ENCODE results near the gene FAM200C. TPM values are rescaled to one million over a fixed set of nuclear protein-coding genes. Genes with fewer than 3 reads are reported as not detected.

FAM200C gene
- total RNA-seq, 1 experiment from 2014 or later = 4.2 TPM

DNA sequence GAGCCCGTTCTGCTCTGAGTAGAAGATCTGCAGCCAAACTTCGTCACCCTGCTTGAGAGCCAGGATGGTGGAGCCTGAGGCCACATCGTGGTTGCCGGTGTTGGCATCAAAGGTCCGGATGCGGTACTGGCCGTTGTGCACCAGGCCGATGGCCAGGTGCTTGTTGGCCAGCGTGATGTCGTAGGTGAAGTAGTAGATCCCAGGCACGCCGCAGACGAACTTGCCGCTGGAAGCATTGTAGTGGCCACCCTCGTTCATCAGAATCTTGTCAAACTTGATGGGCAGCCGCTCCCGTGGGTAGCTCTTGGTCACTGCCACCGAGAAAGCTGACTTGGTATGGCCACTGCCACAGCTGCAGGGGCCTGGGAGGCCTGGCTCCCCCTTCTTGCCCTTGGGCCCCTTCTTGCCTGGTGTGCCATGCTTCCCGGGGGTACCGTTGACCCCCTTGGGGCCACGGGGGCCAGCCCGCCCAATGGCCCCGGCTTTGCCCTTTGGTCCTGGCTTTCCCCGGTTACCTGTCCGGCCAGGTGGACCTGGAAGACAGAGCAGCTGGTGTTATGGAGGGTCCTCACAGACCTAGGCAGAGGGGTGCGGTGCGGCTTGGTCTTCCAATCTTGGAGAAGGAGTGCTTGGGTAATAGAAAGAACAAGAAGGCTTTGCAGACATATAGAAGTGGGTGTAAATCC is 50.5 kb downstream of the FAM200C start (continued):
- TF ChIP-seq CTCF (IDR thresholded peaks at IDR 0.05 in 2 of 3, conservative IDR thresholded peaks at IDR 0.05 in 1 of 3; ENCODE audit: borderline replicate concordance in 1 of 3, insufficient read depth in 1 of 3, low read depth in 2 of 3, low read length in 2 of 3) (no peak), FOSL1 (IDR thresholded peaks at IDR 0.05; ENCODE audit: low read depth) (no peak), RAD21 (IDR thresholded peaks at IDR 0.05; ENCODE audit: low read depth) (no peak)

DNA sequence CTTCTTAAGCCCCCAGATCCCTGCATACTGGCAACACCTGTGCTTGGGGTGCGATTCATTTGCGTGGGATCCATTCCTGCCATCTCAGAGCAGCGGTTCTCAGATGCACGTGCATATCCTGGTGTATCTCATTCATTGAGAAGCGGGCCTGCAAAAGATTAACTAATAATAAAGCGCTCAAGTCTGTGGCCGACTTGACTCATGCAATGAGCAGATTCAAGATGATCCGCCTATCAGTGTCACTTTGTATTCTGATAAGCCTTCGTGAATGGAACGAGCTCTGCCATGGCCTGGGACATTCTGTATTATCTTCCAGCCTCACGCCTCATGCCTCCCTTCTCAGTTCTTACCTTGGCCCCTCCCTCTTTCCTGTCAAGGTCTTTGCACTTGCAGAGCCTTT is 51.8 kb downstream of the FAM200C start:
- Histone ChIP-seq H3K27ac (ENCODE audit: low read depth, low read length) (no peak overlapping the region), H3K36me3 (ENCODE audit: control insufficient read depth in 1 of 2, insufficient read depth in 2 of 2, low read length in 2 of 2) (no peaks in the 10 kb centered on the region), H3K27me3 (ENCODE audit: insufficient read depth, low read length) (no peaks in the 10 kb centered on the region), H3K79me2 (ENCODE audit: insufficient read depth, low read length) (no peaks in the 10 kb centered on the region), H3K4me2 (ENCODE audit: low read length) (no peak overlapping the region), H3K9ac (ENCODE audit: low read length) (no peak overlapping the region), H3K4me1 (ENCODE audit: control insufficient read depth in 1 of 2, insufficient read depth in 2 of 2, low read length in 2 of 2) (peaks cover 0 to 7% of the 10 kb centered on the region in 2 experiments; a peak in 2 of 4 replicates), H4K20me1 (ENCODE audit: insufficient read depth) (no peaks in the 10 kb centered on the region), H3K9me2 (ENCODE audit: insufficient read depth) (no peaks in the 10 kb centered on the region), H3K4me3 (replicated peaks in 1 of 2; ENCODE audit: low read depth in 1 of 2, low read length in 2 of 2) (no peak overlapping the region), H2AFZ (ENCODE audit: low read depth, low read length, poor library complexity, severe bottlenecking) (no peak overlapping the region), H3K9me3 (ENCODE audit: control insufficient read depth in 1 of 2, insufficient read depth in 1 of 2, low read depth in 1 of 2, low read length in 2 of 2) (no peaks in the 10 kb centered on the region)
- CTCF ChIA-PET = interaction anchor here (1.0 kb wide), 1 partner anchor 326 kb away, joined by 3 read pairs; no protein-coding TSS in a partner anchor
- intact Hi-C loops (cut with micrococcal nuclease) = no loop called here
- ATAC-seq = no peak
- POLR2A ChIA-PET = no interaction called here
- RAD21 ChIA-PET (ENCODE audit: low non-redundant PET in 1 of 2, low total read pairs in 2 of 2, uncharacterized antibody in 2 of 2, unreplicated experiment in 2 of 2) = no interaction called here
- no peak for DNase-seq (ENCODE audit: low read depth, low spot score)
- TF ChIP-seq ZBTB33 (IDR thresholded peaks at IDR 0.05; ENCODE audit: extremely low read depth, insufficient replicate concordance, low read length) (no peak), ZNF274 (IDR thresholded peaks at IDR 0.05; ENCODE audit: low read depth, low read length) (no peak), SIN3A (IDR thresholded peaks at IDR 0.05; ENCODE audit: low read depth) (no peak), CBX3 (IDR thresholded peaks at IDR 0.05; ENCODE audit: low read depth) (no peak), FOSL1 (IDR thresholded peaks at IDR 0.05; ENCODE audit: low read depth) (no peak), EZH2phosphoT487 (IDR thresholded peaks at IDR 0.05; ENCODE audit: borderline replicate concordance) (no peak)
- TF ChIP-seq, protein P1, sequence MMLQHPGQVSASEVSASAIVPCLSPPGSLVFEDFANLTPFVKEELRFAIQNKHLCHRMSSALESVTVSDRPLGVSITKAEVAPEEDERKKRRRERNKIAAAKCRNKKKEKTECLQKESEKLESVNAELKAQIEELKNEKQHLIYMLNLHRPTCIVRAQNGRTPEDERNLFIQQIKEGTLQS (IDR thresholded peaks at IDR 0.05) = no peak
- no TSS peak for BruUV-seq (replicated peaks)
